GM21367 (cell line): Measurements from ENCODE around the gene THOC5.
"Not testable (repeated sequence)": the region's sequence is repeated elsewhere in the genome, so short reads cannot be mapped to it uniquely, and the experiment has no call there.

Source experiments
- ATAC-seq: cut with Tn5 transposase; IDR thresholded peaks from one replicate; pipeline ENCODE4 v1.9.1; 2021; ENCODE audit not compliant: unreplicated experiment

Gene THOC5

DNA sequence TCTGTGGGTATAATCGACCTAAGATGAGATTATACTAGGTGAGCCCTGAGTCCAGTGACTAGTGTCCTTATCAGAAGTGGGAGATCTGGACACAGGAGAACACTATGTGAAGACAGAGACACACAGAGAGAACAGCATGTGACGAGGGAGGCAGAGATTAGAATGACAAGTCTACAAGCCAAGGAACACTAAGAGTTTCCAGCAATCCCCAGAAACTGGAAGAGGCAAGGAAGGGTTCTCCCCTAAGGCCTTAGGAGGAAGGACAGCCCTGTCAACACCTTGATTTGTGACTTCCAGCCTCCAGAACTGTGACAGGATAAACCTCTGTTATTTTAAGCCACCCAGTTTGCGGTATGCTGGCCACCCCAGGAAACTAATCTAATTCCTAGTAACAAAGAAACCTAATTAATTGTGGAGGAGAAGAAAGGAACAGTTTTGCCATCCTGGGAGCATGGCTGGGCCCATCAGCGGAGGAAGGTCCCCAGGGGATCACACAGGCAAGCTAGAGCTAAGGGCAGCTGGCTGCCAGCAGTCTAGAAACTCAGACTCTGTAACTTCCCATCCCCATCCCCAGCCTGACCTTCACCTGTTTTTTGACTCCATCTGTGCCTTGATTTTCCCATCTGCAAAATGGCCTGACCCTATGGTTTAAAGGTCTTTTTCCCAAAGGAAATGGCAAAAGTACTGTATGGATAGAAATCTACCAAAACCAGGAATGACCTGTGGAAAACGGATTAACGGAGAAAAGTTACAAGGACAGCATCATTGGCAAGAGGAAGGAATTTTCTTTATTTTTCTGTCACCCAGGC, 10.3 kb upstream of the THOC5 start:
- ATAC-seq: no peak

GRCh38 chr22:29559853-29560252, 6.3 kb upstream of the THOC5 start:
- no peak for ATAC-seq

- ATAC-seq: no peak
These were observed 5.5 kb upstream of the THOC5 start for GRCh38 chr22:29559030-29559429.

DNA sequence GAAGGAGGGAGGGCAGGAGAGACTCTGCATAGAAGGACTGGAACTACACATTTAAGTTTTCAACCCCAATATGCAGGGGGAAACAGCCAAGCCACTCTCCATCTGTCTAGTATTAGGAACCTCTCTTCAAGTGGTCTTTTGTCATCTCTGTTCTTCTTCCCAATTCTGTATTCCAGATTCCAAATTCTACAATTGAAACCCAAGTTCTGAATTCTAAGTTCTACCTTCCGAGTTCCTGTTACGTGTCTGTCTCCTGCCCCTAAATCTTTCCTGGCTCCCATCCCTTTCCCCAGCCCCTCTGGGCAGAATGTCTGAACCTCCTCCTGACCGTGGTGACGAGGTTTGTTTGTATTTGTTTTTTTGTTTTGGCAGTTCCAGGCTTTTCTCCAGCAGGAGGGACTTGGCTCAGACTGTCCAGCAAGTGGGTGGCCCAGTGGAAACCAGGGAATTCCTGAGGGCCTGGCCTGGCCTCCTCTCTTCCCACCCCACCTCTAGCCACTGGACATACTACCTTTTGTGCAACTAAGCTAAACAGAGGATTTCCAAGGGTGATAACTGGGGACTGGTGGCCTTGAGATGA, 1.6 kb upstream of the THOC5 start:
- ATAC-seq: no peak

DNA sequence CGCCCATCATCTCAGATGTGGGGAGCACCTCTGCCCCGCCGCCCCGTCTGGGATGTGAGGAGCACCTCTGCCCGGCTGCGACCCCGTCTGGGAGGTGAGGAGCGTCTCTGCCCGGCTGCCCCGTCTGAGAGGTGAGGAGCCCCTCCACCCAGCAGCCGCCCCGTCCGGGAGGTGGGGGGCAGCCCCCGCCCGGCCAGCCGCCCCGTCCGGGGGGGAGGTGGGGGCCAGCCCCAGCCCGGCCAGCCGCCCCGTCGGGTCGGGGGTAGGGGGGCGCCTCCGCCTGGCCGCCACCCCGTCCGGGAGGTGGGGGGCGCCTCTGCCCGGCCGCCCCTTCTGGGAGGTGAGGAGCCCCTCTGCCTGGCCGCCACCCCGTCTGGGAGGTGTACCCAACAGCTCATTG, 1.2 kb downstream of the THOC5 start:
- ATAC-seq: not testable (repeated sequence)

DNA sequence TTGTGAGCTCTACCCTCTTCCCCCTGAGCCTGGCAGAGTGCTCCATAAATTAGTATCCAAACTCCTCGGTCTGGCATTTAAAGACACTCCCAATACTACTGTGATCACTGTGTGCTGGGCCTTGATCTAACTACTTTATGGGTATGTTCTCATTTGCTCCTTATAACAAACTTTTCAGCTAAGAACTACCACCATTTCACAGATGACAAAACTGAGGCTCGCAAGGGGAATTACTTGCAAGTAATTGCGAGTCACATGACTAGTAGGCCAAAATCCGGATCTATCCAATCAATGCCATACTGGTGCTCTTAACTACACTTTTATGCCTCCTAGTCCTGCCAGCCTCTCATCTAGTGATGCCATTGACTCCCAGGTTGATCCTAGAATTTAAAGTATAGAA, 3.6 kb downstream of the THOC5 start:
- no peak for ATAC-seq

- not testable (repeated sequence) for ATAC-seq
These were observed 8.5 kb downstream of the THOC5 start for GRCh38 chr22:29545045-29545444.

DNA sequence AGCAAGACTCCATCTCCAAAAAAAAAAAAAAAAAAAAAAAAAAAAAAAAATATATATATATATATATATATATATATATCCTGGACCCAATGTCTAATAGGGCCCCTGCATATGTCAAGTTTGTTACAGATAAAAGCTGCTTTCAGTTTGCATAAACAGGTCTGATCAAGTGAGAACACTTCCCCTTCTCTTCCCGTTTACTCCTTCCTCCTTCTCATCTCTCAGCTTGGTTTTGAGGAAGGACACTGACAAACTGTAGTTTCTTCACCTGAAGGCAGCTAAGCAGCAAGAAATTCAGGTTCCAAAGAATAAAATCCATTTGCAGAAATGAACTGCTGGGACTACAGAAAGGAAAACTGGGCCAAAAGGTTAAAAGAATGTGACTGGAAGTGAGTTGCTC, 11.7 kb downstream of the THOC5 start:
- no peak for ATAC-seq

DNA sequence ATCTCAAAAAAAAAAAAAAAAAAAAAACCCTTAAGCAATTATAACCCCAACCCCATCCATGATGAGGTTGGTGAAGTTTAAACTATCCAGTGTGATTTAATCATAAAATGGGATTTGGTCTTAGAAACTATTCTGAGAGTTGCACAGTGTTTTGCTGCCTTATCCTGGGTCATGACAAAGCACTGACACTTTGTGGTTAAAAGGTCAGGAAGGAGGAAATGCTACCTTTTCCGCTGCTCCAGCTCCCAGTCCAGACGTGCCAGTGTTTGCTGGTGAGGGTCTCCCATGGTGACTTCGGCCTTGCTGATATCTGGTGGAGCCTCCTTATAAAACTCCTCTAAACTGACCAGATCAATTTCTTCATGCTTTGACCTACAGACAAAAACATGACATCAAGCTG, 14.5 kb downstream of the THOC5 start:
- ATAC-seq: no peak

- ATAC-seq: no peak
These were observed 17.1 kb downstream of the THOC5 start for GRCh38 chr22:29536411-29536810.

GRCh38 chr22:29531419-29531818, 22.1 kb downstream of the THOC5 start:
- ATAC-seq: no peak

DNA sequence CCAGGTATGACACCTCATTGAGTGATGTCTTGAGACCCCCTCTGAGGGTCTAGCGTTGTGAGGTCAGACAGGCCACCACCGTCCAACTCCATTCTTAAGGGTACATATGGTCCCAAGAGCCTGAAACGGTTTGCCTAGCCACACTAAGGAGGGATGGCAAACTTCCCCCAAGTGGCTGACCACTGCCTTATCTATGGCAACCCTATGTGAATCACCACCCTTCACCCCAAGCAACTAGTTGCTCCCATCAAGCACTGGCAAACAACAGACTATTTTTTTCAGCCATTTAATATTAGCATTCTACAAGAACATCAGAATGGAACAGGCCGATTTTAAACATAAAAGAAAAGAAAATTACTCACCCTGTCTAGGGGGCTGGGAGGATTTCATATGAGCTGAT, 22.8 kb downstream of the THOC5 start:
- no peak for ATAC-seq

DNA sequence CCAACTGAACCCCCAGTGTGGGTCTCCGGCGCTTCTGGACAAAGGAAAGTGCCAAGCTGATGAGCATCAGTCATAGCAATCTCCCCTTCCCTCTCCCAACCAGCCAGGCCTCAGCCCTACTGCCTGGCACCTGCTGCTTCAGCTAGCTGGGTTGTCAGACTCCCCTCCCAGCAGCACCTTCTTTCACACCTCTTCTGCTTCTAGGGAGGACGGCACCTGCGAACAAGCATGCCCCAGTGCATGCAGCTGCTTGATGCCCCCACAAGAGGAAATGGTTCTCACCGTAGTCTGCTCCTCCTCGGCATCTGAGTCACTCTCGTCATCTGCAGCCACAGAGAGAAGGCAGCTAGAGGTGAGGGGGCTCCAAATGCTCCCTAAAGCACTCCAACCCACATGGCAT, 25.4 kb downstream of the THOC5 start:
- ATAC-seq: no peak

- no peak for ATAC-seq
These were observed 28.9 kb downstream of the THOC5 start for GRCh38 chr22:29524442-29525191.

DNA sequence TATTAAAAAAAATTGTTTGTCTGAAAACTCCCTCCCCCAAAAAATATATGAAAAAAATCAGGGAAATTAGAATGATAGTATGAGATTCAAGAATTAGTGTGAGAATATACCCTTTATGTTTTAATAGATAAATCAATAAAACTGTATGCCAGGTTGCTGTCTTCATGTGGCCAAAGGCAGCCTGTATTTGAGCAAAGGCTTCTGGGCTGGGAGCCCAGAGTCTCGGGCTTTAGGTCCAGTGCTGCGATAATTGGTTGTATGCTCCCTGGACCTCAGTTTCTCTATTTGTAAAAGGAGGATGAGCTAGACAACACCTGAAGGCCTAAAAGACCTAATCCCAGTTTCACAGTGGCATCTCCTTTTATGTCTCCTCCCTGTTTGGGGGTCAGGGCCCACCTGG, 29.8 kb downstream of the THOC5 start:
- no peak for ATAC-seq

DNA sequence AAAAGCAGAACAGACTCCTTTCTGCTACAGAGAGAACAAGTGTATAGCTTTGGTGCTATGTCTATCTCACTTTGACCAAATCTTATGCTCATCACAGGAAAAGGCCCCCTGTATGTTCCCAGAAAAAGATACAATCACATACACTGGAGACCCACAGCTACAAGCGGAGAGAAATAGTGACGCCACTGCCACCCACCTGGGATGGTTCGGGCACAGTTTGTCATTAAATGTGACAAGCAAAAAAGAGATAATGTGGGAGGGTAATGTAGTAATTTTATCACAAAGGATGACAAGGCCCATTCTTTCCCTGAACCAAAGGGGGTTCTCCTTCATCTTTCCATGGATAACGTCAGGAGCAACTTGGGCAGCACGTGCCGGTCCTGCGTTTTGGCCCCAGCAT, 32.0 kb downstream of the THOC5 start:
- no peak for ATAC-seq

- no peak for ATAC-seq
These were observed 32.7 kb downstream of the THOC5 start for GRCh38 chr22:29520851-29521250.

- ATAC-seq: no peak
These were observed 33.6 kb downstream of the THOC5 start for GRCh38 chr22:29519996-29520395.

GRCh38 chr22:29518427-29518826, 35.1 kb downstream of the THOC5 start:
- ATAC-seq: no peak

DNA sequence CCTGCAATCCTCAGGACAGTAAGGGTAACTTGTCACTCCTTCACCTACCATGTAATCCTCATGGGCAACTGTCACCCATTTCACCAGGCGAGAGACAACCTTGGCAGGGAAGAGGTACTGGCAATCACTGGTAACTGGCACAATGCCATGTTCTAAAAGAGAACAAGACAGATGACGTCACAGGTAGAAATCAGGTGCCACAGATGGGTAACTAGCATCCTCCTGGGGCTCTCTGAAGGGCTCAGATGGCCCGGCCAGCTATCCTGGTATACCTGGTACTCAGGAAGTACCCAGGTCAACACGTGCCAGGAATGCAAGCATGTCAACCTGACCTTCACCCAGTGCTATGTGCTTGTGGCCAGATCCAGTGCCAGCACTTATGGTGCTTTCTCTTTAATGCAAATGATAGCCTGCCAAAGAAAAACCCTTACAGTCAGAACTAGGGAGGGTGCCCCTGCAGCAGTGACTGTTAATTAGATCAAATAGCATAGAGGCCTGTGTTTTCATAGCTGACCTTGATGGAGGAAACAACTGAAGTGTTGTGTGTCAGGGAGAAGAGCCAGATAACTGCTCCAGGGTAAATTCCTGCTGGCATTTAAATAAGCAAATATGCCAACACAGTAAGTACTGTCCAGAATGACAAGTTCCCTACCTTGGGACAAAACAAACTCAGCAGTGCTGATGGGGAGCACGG, 36.2 kb downstream of the THOC5 start:
- no peak for ATAC-seq

GRCh38 chr22:29512031-29512430, 41.5 kb downstream of the THOC5 start:
- no peak for ATAC-seq
